CD4-positive, alpha-beta T cell (primary cell): Measurements from ENCODE around the gene SH3RF2. TPM values are rescaled to one million over a fixed set of nuclear protein-coding genes. Genes with fewer than 3 reads are reported as not detected.

Source experiments
- ATAC-seq: fragments of 200-7000 bp; cut with Tn5 transposase; one replicate; pipeline ENCODE4 v1.10.0; 2022; ENCODE audit warnings: mild to moderate bottlenecking; ENCODE audit not compliant: poor library complexity
- CTCF ChIA-PET: fragments of 350-600 bp; sonication (Branson Sonifier 250); formaldehyde crosslinking; loops from one replicate; lab custom pipeline; 2021; ENCODE audit warnings: antibody characterized with exemption, inconsistent platforms; lab: Charles Lee
- POLR2A ChIA-PET: fragments of 350-600 bp; sonication (Branson Sonifier 250); formaldehyde crosslinking; loops from one replicate; lab custom pipeline; 2021; ENCODE audit warnings: antibody characterized with exemption, inconsistent platforms; lab: Charles Lee
- DNase-seq, 14 experiments: peaks; one replicate each; pipeline ENCODE4 v3.0.0-alpha.2; 2013 to 2020; ENCODE audit warnings: mixed read lengths in 2 of 14
- H3K27ac ChIP-seq, 2 donors: one replicate each; pipeline versions ENCODE4 v1.5.1 to v1.7.0; 2013; ENCODE audit warnings: low read length in 2 of 2, low read depth in 1 of 2, mild to moderate bottlenecking in 1 of 2
- H3K27me3 ChIP-seq, 2 experiments: 1 replicate in 1 of 2; 2 replicates in 1 of 2; pipeline versions ENCODE4 v1.6.1 to v1.7.0; 2013; ENCODE audit warnings: low read length in 2 of 2, control low read depth in 1 of 2, mild to moderate bottlenecking in 1 of 2, moderate library complexity in 1 of 2; ENCODE audit not compliant: insufficient read depth in 2 of 2, control insufficient read depth in 1 of 2
- H3K36me3 ChIP-seq: one replicate; pipeline ENCODE4 v1.6.1; 2013; ENCODE audit warnings: low read length, control low read depth; ENCODE audit not compliant: insufficient read depth
- H3K4me1 ChIP-seq: one replicate; pipeline ENCODE4 v1.6.1; 2013; ENCODE audit warnings: low read length, control low read depth; ENCODE audit not compliant: insufficient read depth
- H3K4me3 ChIP-seq: one replicate; pipeline ENCODE4 v1.5.1; 2013; ENCODE audit warnings: mild to moderate bottlenecking, low read length, moderate library complexity
- H3K9me3 ChIP-seq, 2 experiments: 1 replicate in 1 of 2; 2 replicates in 1 of 2; pipeline versions ENCODE4 v1.6.1 to v1.7.0; 2013; ENCODE audit warnings: low read length in 2 of 2, mild to moderate bottlenecking in 2 of 2, control low read depth in 1 of 2, moderate library complexity in 1 of 2; ENCODE audit not compliant: control insufficient read depth in 1 of 2, insufficient read depth in 1 of 2
- H3K27ac Mint-ChIP-seq: one replicate; pipeline ENCODE4 v1.8.0; 2020; ENCODE audit warnings: mixed read lengths
- H3K27me3 Mint-ChIP-seq: one replicate; pipeline ENCODE4 v1.8.0; 2021; ENCODE audit warnings: mixed read lengths
- H3K36me3 Mint-ChIP-seq: one replicate; pipeline ENCODE4 v1.8.0; 2021; ENCODE audit warnings: low read depth, mixed read lengths
- H3K4me1 Mint-ChIP-seq: one replicate; pipeline ENCODE4 v1.8.0; 2021; ENCODE audit warnings: low read depth, mixed read lengths
- H3K4me3 Mint-ChIP-seq: one replicate; pipeline ENCODE4 v1.8.0; 2020; ENCODE audit warnings: mild to moderate bottlenecking, mixed read lengths
- H3K9me3 Mint-ChIP-seq: one replicate; pipeline ENCODE4 v1.8.0; 2020; ENCODE audit warnings: mixed read lengths
- intact Hi-C, 2 experiments: fragments of 100-400 bp; cut with DNase I in 1 of 2; cut with micrococcal nuclease in 1 of 2; formaldehyde crosslinking; loops; one replicate each; pipeline versions ENCODE4 v1.15.1 to v1.9.0; 2023 to 2025; cut with DNase I, micrococcal nuclease
- total RNA-seq, 174 experiments: library from RNA in 2 of 174; stranded (reverse) in 2 of 174; gene quantifications; one replicate each; pipeline ENCODE4 v1.2.3 and lab custom pipeline; 2021 to 2026
- TF ChIP-seq, protein P1 (sequence below): fragments of 200-600 bp; IDR thresholded peaks from one replicate; pipeline ENCODE4 v1.8.0; 2022; ENCODE audit warnings: antibody characterized with exemption, mild to moderate bottlenecking

SH3RF2 gene
- total RNA-seq, 2 experiments from 2014 or later, result 0.11 to 0.42 TPM

GRCh38 chr5:146060221-146060585, 123.8 kb downstream of the SH3RF2 start:
- CTCF ChIA-PET, result interaction anchor here (0.6 kb wide), 1 partner anchor 1925 kb away, joined by 3 read pairs; no protein-coding TSS in a partner anchor
- no peak for ATAC-seq
- Mint-ChIP-seq H3K36me3 (no peaks in the 10 kb centered on the region), H3K27me3 (peaks cover 4% of the 10 kb centered on the region), H3K27ac (no peak overlapping the region), H3K4me3 (no peak overlapping the region), H3K4me1 (no peaks in the 10 kb centered on the region), H3K9me3 (no peaks in the 10 kb centered on the region)
- Histone ChIP-seq H3K9me3 (peaks cover 0 to 5% of the 10 kb centered on the region in 2 experiments), H3K36me3 (no peaks in the 10 kb centered on the region), H3K27me3 (no peaks in the 10 kb centered on the region), H3K27ac (no peak overlapping the region), H3K4me1 (no peaks in the 10 kb centered on the region), H3K4me3 (no peak overlapping the region)
- DNase-seq, result no peak
- POLR2A ChIA-PET, result no interaction called here
- intact Hi-C loops, result no loop called here
- TF ChIP-seq, protein P1, sequence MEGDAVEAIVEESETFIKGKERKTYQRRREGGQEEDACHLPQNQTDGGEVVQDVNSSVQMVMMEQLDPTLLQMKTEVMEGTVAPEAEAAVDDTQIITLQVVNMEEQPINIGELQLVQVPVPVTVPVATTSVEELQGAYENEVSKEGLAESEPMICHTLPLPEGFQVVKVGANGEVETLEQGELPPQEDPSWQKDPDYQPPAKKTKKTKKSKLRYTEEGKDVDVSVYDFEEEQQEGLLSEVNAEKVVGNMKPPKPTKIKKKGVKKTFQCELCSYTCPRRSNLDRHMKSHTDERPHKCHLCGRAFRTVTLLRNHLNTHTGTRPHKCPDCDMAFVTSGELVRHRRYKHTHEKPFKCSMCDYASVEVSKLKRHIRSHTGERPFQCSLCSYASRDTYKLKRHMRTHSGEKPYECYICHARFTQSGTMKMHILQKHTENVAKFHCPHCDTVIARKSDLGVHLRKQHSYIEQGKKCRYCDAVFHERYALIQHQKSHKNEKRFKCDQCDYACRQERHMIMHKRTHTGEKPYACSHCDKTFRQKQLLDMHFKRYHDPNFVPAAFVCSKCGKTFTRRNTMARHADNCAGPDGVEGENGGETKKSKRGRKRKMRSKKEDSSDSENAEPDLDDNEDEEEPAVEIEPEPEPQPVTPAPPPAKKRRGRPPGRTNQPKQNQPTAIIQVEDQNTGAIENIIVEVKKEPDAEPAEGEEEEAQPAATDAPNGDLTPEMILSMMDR, result no peak

- H3K9me3 Mint-ChIP-seq, result no peaks in the 10 kb centered on the region
- no peaks in the 10 kb centered on the region for H3K36me3 Mint-ChIP-seq
- CTCF ChIA-PET, result no interaction called here
Observed at GRCh38 chr5:146066968-146067367, 130.6 kb downstream of the SH3RF2 start.

DNA sequence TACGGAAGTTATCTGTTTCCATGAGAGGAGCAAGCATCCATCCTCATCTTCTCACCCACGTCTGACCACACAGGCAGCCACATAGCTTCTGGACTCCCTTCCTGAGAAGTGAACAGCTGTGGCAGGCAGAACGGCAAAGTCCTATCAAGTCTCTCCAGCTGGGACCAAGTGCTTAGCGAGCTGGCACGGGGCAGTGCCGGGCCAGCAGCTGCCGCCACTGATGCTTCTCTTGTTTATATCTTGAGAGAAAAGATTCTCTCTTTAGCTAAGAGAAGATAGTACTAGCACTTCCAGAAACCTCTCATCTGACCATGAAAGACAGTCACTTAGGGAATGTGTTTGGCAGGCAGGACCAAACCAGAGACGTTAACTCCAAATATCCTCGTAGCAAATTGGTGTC, 131.8 kb downstream of the SH3RF2 start:
- Histone ChIP-seq H3K27ac (no peak overlapping the region), H3K4me3 (no peak overlapping the region), H3K36me3 (no peaks in the 10 kb centered on the region), H3K27me3 (peaks cover 0 to 2% of the 10 kb centered on the region in 2 experiments), H3K4me1 (no peaks in the 10 kb centered on the region), H3K9me3 (no peaks in the 10 kb centered on the region)
- TF ChIP-seq, protein P1, result no peak
- ChIA-PET CTCF (no interaction called here), POLR2A (no interaction called here)
- intact Hi-C loops, result no loop called here
- DNase-seq, result no peak
- Mint-ChIP-seq H3K4me3 (no peak overlapping the region), H3K9me3 (no peaks in the 10 kb centered on the region), H3K27ac (no peak overlapping the region), H3K4me1 (no peaks in the 10 kb centered on the region), H3K36me3 (no peaks in the 10 kb centered on the region), H3K27me3 (peaks cover 5% of the 10 kb centered on the region)
- no peak for ATAC-seq

More at GRCh38 chr5:146066968-146067367, 130.6 kb downstream of the SH3RF2 start:
- Histone ChIP-seq H3K4me3 (no peak overlapping the region), H3K9me3 (no peaks in the 10 kb centered on the region), H3K27me3 (no peaks in the 10 kb centered on the region), H3K4me1 (no peaks in the 10 kb centered on the region), H3K36me3 (no peaks in the 10 kb centered on the region), H3K27ac (no peak overlapping the region)
- Mint-ChIP-seq H3K4me1 (no peaks in the 10 kb centered on the region), H3K27ac (no peak overlapping the region), H3K27me3 (peaks cover 5% of the 10 kb centered on the region), H3K4me3 (no peak overlapping the region)
- ATAC-seq (no peak), DNase-seq (no peak)
- TF ChIP-seq, protein P1, result no peak
- POLR2A ChIA-PET, result no interaction called here
- intact Hi-C loops, result no loop called here
